H1 (cell line): ENCODE measurements around the gene LMAN1.

Source experiments
- CTCF ChIP-seq, 3 experiments: IDR thresholded peaks; 1 replicate in 2 of 3; 2 replicates in 1 of 3; pipeline versions ENCODE4 v1.5.1 to v1.6.1; 2011; ENCODE audit warnings: low read length in 3 of 3, mild to moderate bottlenecking in 3 of 3, inconsistent platforms in 2 of 3, low read depth in 1 of 3, moderate library complexity in 1 of 3; ENCODE audit not compliant: insufficient read depth in 1 of 3; ENCODE audit errors: control extremely low read depth in 1 of 3
- FOSL1 ChIP-seq: IDR thresholded peaks from 2 replicates; pipeline ENCODE4 v1.6.1; 2011; ENCODE audit warnings: mild to moderate bottlenecking, low read depth, low read length, moderate library complexity; ENCODE audit not compliant: insufficient read depth
- GABPA ChIP-seq: IDR thresholded peaks from 2 replicates; pipeline ENCODE4 v1.6.1; 2011; ENCODE audit warnings: mild to moderate bottlenecking, low read length, moderate library complexity, borderline replicate concordance; ENCODE audit not compliant: insufficient read depth
- MAFK ChIP-seq: IDR thresholded peaks from 2 replicates; pipeline ENCODE4 v1.6.1; 2012; ENCODE audit warnings: low read depth, mild to moderate bottlenecking, improper control_type of control experiment, low read length
- RAD21 ChIP-seq, 2 experiments: IDR thresholded peaks in 1 of 2; conservative IDR thresholded peaks in 1 of 2; 2 replicates each; pipeline ENCODE4 v1.6.1; 2011; ENCODE audit warnings: low read depth in 2 of 2, low read length in 2 of 2, improper control_type of control experiment in 1 of 2, inconsistent platforms in 1 of 2, mild to moderate bottlenecking in 1 of 2, moderate library complexity in 1 of 2
- RNF2 ChIP-seq: fragments of 200-900, 300-1000 bp; sonication (generic); IDR thresholded peaks from 2 replicates; pipeline ENCODE4 v1.7.1; 2016; ENCODE audit warnings: borderline replicate concordance, low read depth, mild to moderate bottlenecking, antibody characterized with exemption, low read length; ENCODE audit not compliant: poor library complexity, severe bottlenecking; ENCODE audit errors: missing control alignments

GRCh38 chr18:59303656-59304195 lies 55.3 kb downstream of the LMAN1 start:
- TF ChIP-seq MAFK, result no peak
- no peak for TF ChIP-seq RNF2
- no peak for TF ChIP-seq GABPA
- no peak for TF ChIP-seq FOSL1
- no peak for TF ChIP-seq CTCF (IDR thresholded peaks at IDR 0.05; ENCODE audit: control extremely low read depth in 1 of 3, insufficient read depth in 1 of 3, low read depth in 1 of 3, low read length in 3 of 3)
- no peak for TF ChIP-seq RAD21 (IDR thresholded peaks at IDR 0.05 in 1 of 2, conservative IDR thresholded peaks at IDR 0.05 in 1 of 2; ENCODE audit: low read depth in 2 of 2, low read length in 2 of 2)
